Measurements from ENCODE around the gene CCT4. TPM values are rescaled to one million over a fixed set of nuclear protein-coding genes. Genes with fewer than 3 reads are reported as not detected.
"Not testable (repeated sequence)": the region's sequence is repeated elsewhere in the genome, so short reads cannot be mapped to it uniquely, and the experiment has no call there.

The CCT4 gene
- total and polyA plus RNA-seq, 11 donors, result 42.1 to 170 (median 96.9) TPM

- intact Hi-C loops (cut with DNase I), result loop anchor here in 4 of 10 donors (1.0 to 5.0 kb wide), 6 partner anchors 34 to 317 kb away; partner anchors contain the start of genes XPO1 (in 2 of the 4) and CCT4 (in 1 of the 4)
- TF ChIP-seq POLR2A (IDR thresholded peaks at IDR 0.05), result peak in 1 of 2 donors; percentile 19
- peak in 1 of 12 donors; percentile 7 for TF ChIP-seq CTCF (IDR thresholded peaks at IDR 0.05)
- WGBS, 4 donors, result 0% methylated on average over 38 to 50 of the region's 50 CpGs
Measured at GRCh38 chr2:61853847-61854563, 34.5 kb downstream of the CCT4 start, which contains the start of gene FAM161A. TSS of gene FAM161A (minus strand) at chr2:61854060. CDS start at chr2:61854041, 19 bp downstream.

GRCh38 chr2:61853086-61853846 is 35.2 kb downstream of the CCT4 start:
- no peak for TF ChIP-seq CTCF (IDR thresholded peaks at IDR 0.05)
- TF ChIP-seq POLR2A (IDR thresholded peaks at IDR 0.05), result no peak
- H3K36me3 ChIP-seq, result no peaks in the 10 kb centered on the region
- peak overlapping the region in 11 of 12 donors; percentile 62 to 87 (median 79) for H3K27ac ChIP-seq
- no peaks in the 10 kb centered on the region for H3K9me3 ChIP-seq
- intact Hi-C loops (cut with DNase I), result loop anchor here in 2 of 10 donors (5.0 kb wide), 3 partner anchors 91 to 316 kb away; partner anchors contain the start of gene XPO1 (in 1 of the 2)
- peak; percentile 70 to 92 (median 86) for ATAC-seq
- 26 to 30% (median 26%) methylated on average over 25 to 26 of the region's 26 CpGs for WGBS, 4 donors
- H3K4me3 ChIP-seq, result peak overlapping the region; percentile 55 to 88 (median 71)
- DNase-seq, result peak in 2 of 5 donors; percentile 73 to 76
- no peaks in the 10 kb centered on the region for H3K27me3 ChIP-seq
- H3K4me1 ChIP-seq, result peaks cover 0 to 17% (median 7%) of the 10 kb centered on the region in 12 donors

More at GRCh38 chr2:61853847-61854563, 34.5 kb downstream of the CCT4 start, which contains the start of gene FAM161A:
- H3K4me1 ChIP-seq, result peaks cover 0 to 17% (median 7%) of the 10 kb centered on the region in 12 donors
- DNase-seq (peak; percentile 90 to 94 (median 93)), ATAC-seq (peak; percentile 95 to 97 (median 97))
- H3K27me3 ChIP-seq, result no peaks in the 10 kb centered on the region
- peak within 1 kb of the TSS; percentile 55 to 88 (median 71) for H3K4me3 ChIP-seq
- H3K36me3 ChIP-seq, result no peaks in the 10 kb centered on the region
- H3K27ac ChIP-seq, result peak within 1 kb of the TSS in 11 of 12 donors; percentile 62 to 87 (median 79)
- no peaks in the 10 kb centered on the region for H3K9me3 ChIP-seq

- DNase-seq, H3K4me3 ChIP-seq, H3K36me3 ChIP-seq, H3K27ac ChIP-seq, H3K27me3 ChIP-seq, H3K9me3 ChIP-seq, ATAC-seq: not testable (repeated sequence)
- H3K4me1 ChIP-seq, result peaks cover 0 to 17% (median 7%) of the 10 kb centered on the region in 12 donors
- intact Hi-C loops (cut with DNase I), result loop anchor here in 2 of 10 donors (5.0 kb wide), 3 partner anchors 89 to 314 kb away; partner anchors contain the start of gene XPO1 (in 1 of the 2)
- 94 to 98% (median 97%) methylated on average over 10 of the region's 10 CpGs for WGBS, 4 donors
Measured at GRCh38 chr2:61851270-61851669, 37.2 kb downstream of the CCT4 start.

- intact Hi-C loops (cut with DNase I), result no loop called here
- no peak for DNase-seq
- no peak overlapping the region for H3K27ac ChIP-seq
- no peaks in the 10 kb centered on the region for H3K9me3 ChIP-seq
- TF ChIP-seq POLR2A (IDR thresholded peaks at IDR 0.05) (no peak), CTCF (IDR thresholded peaks at IDR 0.05) (no peak)
- whole genome bisulfite sequencing, 4 donors, result 81 to 87% (median 84%) methylated on average over 3 of the region's 3 CpGs
- H3K36me3 ChIP-seq, result peaks cover 0 to 14% (median 0%) of the 10 kb centered on the region in 9 donors
- no peak overlapping the region for H3K4me3 ChIP-seq
- H3K4me1 ChIP-seq, result no peaks in the 10 kb centered on the region
- no peak for ATAC-seq
- no peaks in the 10 kb centered on the region for H3K27me3 ChIP-seq
Measured at GRCh38 chr2:61845320-61845719, 43.1 kb downstream of the CCT4 start.
